HL-60 (cell line): ENCODE measurements around the gene SPAM1.

Experiments used
- CTCF ChIP-seq: IDR thresholded peaks from one replicate; pipeline ENCODE4 v1.5.1; 2011; ENCODE audit warnings: low read length, control low read depth, inconsistent platforms; ENCODE audit not compliant: insufficient read depth
- GABPA ChIP-seq: IDR thresholded peaks from 2 replicates; pipeline ENCODE4 v1.6.1; 2012; ENCODE audit warnings: low read depth

DNA sequence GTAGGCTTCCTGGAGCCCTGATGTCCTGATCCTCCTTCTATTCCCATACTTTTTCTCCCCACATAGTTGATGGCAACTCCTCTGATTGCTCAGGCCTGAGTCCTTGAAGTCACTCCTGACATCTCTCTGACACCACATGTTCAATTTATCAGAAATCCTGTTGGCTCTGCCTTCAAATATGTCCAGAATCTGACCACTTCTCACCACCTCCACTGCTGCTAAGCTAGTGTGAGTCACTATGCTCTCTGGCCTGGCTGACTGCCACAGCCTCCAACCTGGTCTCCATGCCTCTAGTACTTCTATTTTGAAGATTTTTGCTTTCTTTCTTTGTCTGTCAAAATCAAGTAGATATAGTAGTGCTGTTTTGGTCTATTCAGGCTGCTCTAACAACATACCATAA lies 54.8 kb downstream of the SPAM1 start:
- no peak for TF ChIP-seq CTCF
- no peak for TF ChIP-seq GABPA
